ENCODE measurements around the gene CRELD2.

The CRELD2 gene

DNA sequence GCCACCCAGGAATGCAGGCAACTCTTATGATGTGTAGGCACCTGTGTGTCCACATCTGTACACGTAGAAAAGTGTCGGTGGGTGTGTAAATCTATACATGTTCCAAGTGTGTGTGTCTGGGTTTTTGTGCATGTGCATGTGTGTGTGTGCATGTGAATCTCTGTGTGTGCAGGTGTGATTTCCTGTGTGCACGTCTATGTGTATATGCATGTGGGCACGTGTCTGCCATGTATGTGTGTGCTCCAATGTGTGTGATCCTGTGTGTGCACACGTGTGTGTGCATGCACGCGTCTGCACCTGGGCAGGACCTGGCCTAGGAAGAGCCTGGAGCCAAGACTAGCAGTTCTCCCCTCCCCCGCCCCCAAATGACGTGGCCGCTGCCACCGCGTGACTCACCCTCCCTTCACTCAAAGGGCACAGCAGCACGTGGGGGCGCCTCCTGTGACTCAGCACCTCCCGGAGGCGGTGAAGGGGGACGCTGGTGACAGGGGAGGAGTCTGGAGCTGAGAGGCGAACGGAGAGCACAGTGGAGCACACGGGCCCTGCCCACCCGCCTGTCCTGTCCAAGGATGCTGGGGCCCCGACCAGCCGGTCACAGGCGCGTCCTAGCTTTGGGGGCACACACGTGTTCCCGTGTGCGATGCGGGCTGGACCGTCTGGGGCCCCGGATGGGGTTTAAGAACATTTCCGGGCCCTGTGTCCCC, 52.2 kb downstream of the CRELD2 start:
- DNase-seq, result peak; percentile 95

DNA sequence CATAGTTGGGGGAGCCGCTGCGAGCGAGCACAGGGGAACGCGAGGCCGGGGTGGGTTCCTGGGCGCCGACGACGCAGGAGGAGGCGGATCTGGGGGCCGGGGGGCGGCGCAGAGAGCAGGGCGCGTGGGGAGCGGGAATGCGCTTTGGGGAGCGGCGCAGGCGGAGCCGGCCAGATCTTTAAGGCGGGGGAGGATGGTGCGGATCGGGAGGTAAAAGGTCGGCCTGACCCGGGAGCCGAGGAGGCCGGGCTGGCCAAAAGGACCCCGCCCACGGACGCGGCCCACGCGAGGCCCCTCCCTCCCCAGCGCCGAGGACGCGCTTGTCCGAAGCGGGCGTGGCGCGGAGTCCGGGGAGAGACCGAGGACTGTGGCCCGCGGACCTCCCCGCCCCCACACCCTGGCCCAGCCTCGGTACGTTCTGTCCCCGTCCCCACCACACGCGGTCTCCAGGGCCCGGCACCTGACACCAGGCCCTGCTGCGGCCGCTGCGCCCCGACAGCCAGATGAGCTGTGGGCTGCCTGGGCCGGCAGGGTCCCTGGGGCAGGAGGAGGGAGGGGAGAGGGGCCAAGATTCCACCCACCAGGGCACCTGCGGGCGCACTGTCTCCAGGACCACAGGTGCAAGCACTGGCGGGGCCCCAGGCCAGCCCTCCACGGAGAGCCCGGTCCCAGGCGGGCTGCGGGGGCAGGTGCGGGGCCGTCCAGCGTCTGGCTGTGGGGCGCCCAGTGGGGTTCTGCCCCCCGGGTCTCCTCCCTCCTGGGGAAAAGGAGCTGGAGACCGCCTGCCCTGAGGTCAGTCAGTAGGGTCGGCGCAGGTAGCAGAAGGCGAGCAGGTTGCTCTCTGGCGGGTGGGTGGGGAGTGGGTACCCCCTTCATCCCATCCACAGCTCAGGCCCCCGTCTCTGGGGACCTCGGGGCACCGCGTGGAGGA, 53.1 kb downstream of the CRELD2 start:
- no peak for DNase-seq

DNA sequence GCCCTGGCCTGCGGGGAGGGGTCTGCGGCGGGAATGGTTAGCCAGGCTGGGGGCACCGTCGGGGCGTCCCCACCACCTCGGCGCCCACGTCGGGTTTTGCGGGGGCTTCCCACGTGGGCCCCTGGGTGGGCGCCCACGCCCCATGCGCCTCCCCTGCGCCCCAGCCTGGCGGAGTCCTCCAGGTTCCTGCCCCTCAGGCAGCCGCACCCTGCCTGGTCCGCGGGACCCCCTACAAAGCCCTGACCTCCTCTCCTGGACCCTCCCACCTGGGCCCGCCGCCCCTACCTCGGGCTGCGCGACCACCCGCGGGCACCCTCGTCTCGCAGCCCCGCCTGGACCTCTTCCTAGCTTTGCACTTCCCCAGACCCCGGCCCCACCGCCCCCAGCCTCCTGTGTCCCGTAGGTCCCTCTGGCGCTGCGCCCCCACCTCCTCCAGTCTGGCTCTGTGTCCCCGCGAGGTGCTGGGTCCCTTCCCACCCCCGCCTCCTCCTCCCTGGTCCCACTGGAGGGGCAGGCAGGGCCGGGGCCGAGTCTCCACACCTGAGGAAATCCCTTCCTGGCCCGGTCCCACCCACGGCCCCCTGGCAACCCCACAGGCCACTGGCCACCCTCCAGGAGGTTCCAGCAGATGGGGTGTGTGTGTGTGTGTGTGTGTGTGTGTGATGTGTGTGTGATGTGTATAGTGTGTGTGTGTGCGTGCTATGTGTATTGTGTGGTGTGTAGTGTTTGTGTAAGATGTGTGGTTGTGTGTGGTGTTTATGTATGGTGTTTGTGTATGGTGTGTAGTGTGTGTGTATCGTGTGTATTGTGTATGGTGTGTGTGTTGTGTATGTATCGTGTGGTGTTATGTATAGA, 54.0 kb downstream of the CRELD2 start:
- DNase-seq, result no peak

GRCh38 chr22:49973018-49973961, 54.9 kb downstream of the CRELD2 start:
- DNase-seq, result no peak

DNA sequence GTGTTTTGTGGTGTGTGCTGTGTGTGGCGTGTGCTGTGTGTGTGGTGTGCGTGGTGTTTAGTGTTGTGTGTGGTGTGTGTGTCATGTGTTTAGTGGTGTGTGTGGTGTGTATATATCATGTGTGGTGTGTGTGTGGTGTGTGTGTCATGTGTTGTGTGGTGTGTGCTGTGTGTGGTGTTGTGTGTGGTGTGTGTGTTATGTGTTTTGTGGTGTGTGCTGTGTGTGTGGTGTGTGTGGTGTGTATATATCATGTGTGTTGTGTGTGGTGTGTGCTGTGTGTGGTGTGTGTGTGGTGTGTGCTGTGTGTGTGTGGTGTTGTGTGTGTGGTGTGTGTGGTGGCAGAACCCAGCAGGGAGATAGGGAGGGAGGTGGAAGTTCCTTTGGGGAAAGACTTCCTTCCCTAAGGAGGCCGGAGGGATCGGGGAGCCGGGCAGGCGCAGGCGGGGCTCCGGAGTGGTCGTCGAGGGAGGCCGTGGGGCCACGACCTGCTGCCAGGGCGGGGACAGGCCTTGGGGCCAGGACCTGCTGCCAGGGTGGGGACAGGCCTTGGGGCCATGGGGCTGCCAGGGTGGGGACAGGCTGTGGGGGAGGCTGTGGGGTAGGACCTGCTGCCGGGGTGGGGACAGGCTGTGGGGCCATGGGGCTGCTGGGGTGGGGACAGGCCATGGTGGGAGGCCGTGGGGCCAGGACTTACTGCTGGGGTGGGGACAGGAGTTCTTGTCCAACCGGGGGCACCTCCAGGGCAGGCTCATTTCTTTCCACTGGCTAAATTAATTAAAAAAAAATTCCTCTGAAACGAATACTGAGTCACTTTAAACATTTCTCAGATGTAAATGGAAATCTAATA, 57.3 kb downstream of the CRELD2 start:
- no peak for DNase-seq

DNA sequence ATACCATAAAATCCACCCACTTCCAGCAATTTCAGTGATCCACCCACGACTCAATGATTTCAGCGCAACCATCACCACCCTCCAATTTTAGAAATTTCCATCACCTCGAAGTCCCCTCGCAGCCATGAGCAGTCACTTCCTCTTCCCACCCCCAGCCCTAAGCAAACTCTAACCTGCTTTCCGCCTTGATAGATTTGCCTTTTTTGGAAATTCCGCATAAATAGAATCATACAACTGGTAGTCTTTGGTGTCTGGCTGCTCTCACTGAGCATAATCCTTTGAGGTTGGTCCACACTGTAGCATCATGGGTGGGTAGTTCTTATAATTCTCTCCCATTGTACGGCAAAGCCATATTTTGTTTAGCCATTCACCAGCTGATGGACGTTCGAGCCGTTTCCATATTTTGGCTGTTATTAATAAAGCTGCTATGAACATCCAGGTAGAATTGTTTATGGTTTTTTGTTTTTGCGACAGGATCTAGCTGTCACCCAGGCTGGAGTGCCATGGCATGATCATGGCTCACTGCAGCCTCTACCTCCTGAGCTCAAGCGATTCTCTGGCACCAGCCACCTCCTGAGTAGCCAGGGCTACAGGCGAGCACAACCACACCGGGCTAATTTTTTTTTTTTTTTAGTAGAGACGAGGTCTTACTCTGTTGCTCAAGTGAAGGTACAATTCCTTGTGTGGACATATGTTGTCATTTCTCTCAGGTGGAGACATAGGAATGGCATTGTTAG, 58.2 kb downstream of the CRELD2 start:
- DNase-seq, result no peak
